ENCODE measurements around the gene CENPS.
"Not testable (repeated sequence)": the region's sequence is repeated elsewhere in the genome, so short reads cannot be mapped to it uniquely, and the experiment has no call there.

The CENPS gene

GRCh38 chr1:10419351-10419750, 10.9 kb upstream of the CENPS start:
- no peak for DNase-seq

GRCh38 chr1:10421637-10422036, 8.6 kb upstream of the CENPS start:
- DNase-seq = no peak

- no peak for DNase-seq
Measured at GRCh38 chr1:10424034-10424433, 6.2 kb upstream of the CENPS start.

GRCh38 chr1:10424651-10425050, 5.6 kb upstream of the CENPS start:
- DNase-seq = no peak

- not testable (repeated sequence) for DNase-seq
Measured at GRCh38 chr1:10425826-10426534, 4.3 kb upstream of the CENPS start.

GRCh38 chr1:10426535-10426848, 3.7 kb upstream of the CENPS start:
- not testable (repeated sequence) for DNase-seq

GRCh38 chr1:10428984-10429383, 1.2 kb upstream of the CENPS start:
- no peak for DNase-seq

GRCh38 chr1:10429868-10430215, 391 bp upstream of the CENPS start:
- peak; percentile 40 to 55 for DNase-seq

GRCh38 chr1:10431070-10431730, 967 bp downstream of the CENPS start:
- DNase-seq = no peak

GRCh38 chr1:10432910-10433700, 2.9 kb downstream of the CENPS start:
- no peak for DNase-seq

GRCh38 chr1:10433790-10434189, 3.6 kb downstream of the CENPS start:
- no peak for DNase-seq

GRCh38 chr1:10434590-10434989, 4.4 kb downstream of the CENPS start:
- no peak for DNase-seq

GRCh38 chr1:10437052-10437451, 6.8 kb downstream of the CENPS start:
- no peak for DNase-seq

GRCh38 chr1:10438677-10439163, 8.5 kb downstream of the CENPS start:
- DNase-seq = no peak

- DNase-seq = no peak
Measured at GRCh38 chr1:10440305-10440704, 10.1 kb downstream of the CENPS start.

GRCh38 chr1:10440794-10441193, 10.6 kb downstream of the CENPS start:
- no peak for DNase-seq

GRCh38 chr1:10444248-10444647, 14.0 kb downstream of the CENPS start:
- DNase-seq = no peak

- no peak for DNase-seq
Measured at GRCh38 chr1:10444795-10445397, 14.7 kb downstream of the CENPS start.

- DNase-seq = no peak
Measured at GRCh38 chr1:10446790-10447422, 16.7 kb downstream of the CENPS start.

GRCh38 chr1:10449751-10450150, 19.5 kb downstream of the CENPS start, which contains the start of gene CORT:
CORT (plus strand) TSS chr1:10450031; CDS start chr1:10450224, 193 bp downstream.
- DNase-seq = no peak

- DNase-seq = no peak
Measured at GRCh38 chr1:10450156-10450814, 20.1 kb downstream of the CENPS start.

GRCh38 chr1:10450836-10451235, 20.6 kb downstream of the CENPS start:
- DNase-seq = no peak

Data from inflammatory macrophage (primary cell).